Metanephros (tissue), 1 donor: ENCODE data around the gene PPP1R27. TPM values are rescaled to one million over a fixed set of nuclear protein-coding genes. Genes with fewer than 3 reads are reported as not detected.

ENCODE experiments used
- total RNA-seq: library from RNA; depleted of rRNA; stranded (reverse); fragments of >200 nt; gene quantifications from one replicate; pipeline ENCODE4 v1.2.3, GENCODE V29; 2014

Gene PPP1R27
- 5.7 TPM for total RNA-seq

GRCh38 chr17:81834831-81835267 is at the start of gene PPP1R27:
Gene PPP1R27 (minus strand): TSS chr17:81835050. CDS start chr17:81834953, 97 bp downstream.

GRCh38 chr17:81870981-81871386 is 36.1 kb upstream of the PPP1R27 start, which contains the start of gene ARHGDIA:
Gene ARHGDIA (minus strand): TSS chr17:81871337. CDS start chr17:81869930, 1,407 bp downstream.

GRCh38 chr17:81859906-81860755 is 25.3 kb upstream of the PPP1R27 start, which contains the start of gene P4HB:
Gene P4HB (minus strand): TSS chr17:81860535. CDS start chr17:81860471, 64 bp downstream.

GRCh38 chr17:81833160-81833920 is 1.5 kb downstream of the PPP1R27 start, which contains the start of gene MCRIP1:
Gene MCRIP1 (minus strand): TSS chr17:81833291. CDS start chr17:81824506, 8,785 bp downstream.

DNA sequence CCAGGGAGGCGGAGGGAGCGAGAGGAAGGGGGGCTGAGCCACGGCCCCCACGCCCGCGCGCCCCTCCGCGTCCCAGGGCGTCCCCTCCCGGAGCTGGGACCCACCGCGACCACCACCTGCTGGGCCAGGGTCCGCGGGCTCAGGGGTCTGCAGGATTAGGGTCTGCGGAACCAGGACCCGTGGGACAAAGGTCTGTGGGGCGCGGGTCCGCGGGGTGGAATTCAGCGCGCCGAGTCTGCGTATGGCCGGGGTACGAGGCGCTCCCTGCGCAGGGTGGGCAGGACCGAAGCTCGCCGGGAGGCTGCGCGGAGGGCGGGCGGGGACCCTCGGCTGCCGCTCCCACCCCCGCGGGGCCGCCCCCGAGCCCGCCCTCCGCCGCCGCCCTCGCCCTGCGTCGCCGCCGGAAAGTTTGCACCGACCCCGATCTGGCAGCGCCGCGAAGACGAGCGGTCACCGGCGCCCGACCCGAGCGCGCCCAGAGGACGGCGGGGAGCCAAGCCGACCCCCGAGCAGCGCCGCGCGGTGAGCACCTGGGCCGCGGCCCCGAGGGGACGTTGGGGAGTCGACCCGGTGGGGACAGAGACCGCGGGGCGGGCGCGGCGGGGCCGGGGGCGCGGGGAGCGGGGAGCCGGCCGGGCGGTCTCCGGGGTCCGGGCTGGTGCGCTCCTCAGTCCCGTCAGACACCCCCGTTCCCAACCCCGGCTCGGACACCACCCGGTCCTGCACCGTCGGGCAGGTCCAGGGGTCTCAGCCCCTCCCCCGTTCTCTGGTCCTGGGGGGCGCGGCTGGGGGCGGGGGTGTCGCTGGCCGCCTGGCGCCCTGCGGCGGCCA is 30.9 kb downstream of the PPP1R27 start, which contains the start of gene GCGR:
Gene GCGR (plus strand): TSS at position 423 of the 831 bp plus-strand sequence. CDS start 4,869 bp downstream, outside the sequence.

Other genes with a start within 250 kb of the PPP1R27 start
- gene NPLOC4, start 197.9 kb downstream of the PPP1R27 start, total RNA-seq, result 55.6 TPM
- 3.9 TPM for gene TSPAN10, start 197.9 kb downstream of the PPP1R27 start, total RNA-seq
- gene PDE6G, start 178.5 kb downstream of the PPP1R27 start, total RNA-seq, result 4.4 TPM
- 16.5 TPM for gene OXLD1, start 168.4 kb downstream of the PPP1R27 start, total RNA-seq
- 8.1 TPM for gene CCDC137, start 168.3 kb downstream of the PPP1R27 start, total RNA-seq
- gene ARL16, start 151.3 kb downstream of the PPP1R27 start, total RNA-seq, result 56.7 TPM
- gene HGS, start 151.0 kb downstream of the PPP1R27 start, total RNA-seq, result 82.9 TPM
- 23.5 TPM for gene MRPL12, start 131.7 kb downstream of the PPP1R27 start, total RNA-seq
- 15.3 TPM for gene SLC25A10, start 122.8 kb downstream of the PPP1R27 start, total RNA-seq
- 14.0 TPM for gene GCGR, start 30.9 kb downstream of the PPP1R27 start, total RNA-seq
- gene MCRIP1, start 1.8 kb downstream of the PPP1R27 start, total RNA-seq, result 95.2 TPM
- gene P4HB, start 25.5 kb upstream of the PPP1R27 start, total RNA-seq, result 276 TPM
- gene ARHGDIA, start 36.3 kb upstream of the PPP1R27 start, total RNA-seq, result 113 TPM
- 61.4 TPM for gene ALYREF, start 56.5 kb upstream of the PPP1R27 start, total RNA-seq
- gene ANAPC11, start 56.7 kb upstream of the PPP1R27 start, total RNA-seq, result 75.0 TPM
- gene NPB, start 67.2 kb upstream of the PPP1R27 start, total RNA-seq, result 1.3 TPM
- gene PCYT2, start 76.3 kb upstream of the PPP1R27 start, total RNA-seq, result 28.9 TPM
- gene SIRT7, start 83.1 kb upstream of the PPP1R27 start, total RNA-seq, result 10.6 TPM
- gene MAFG, start 92.7 kb upstream of the PPP1R27 start, total RNA-seq, result 12.2 TPM
- 27.0 TPM for gene PYCR1, start 102.2 kb upstream of the PPP1R27 start, total RNA-seq
- 8.3 TPM for gene MYADML2, start 112.2 kb upstream of the PPP1R27 start, total RNA-seq
- gene NOTUM, start 126.1 kb upstream of the PPP1R27 start, total RNA-seq, result 2.6 TPM
- gene ASPSCR1, start 142.6 kb upstream of the PPP1R27 start, total RNA-seq, result 43.7 TPM
- gene CENPX, start 187.8 kb upstream of the PPP1R27 start, total RNA-seq, result 29.4 TPM
- 10.9 TPM for gene LRRC45, start 188.3 kb upstream of the PPP1R27 start, total RNA-seq
- 11.0 TPM for gene RAC3, start 196.6 kb upstream of the PPP1R27 start, total RNA-seq
- 51.6 TPM for gene DCXR, start 202.6 kb upstream of the PPP1R27 start, total RNA-seq
- gene RFNG, start 216.8 kb upstream of the PPP1R27 start, total RNA-seq, result 55.4 TPM
- 112 TPM for gene GPS1, start 216.8 kb upstream of the PPP1R27 start, total RNA-seq
- 57.0 TPM for gene DUS1L, start 230.8 kb upstream of the PPP1R27 start, total RNA-seq